Smooth muscle cell of bladder (primary cell): ENCODE measurements around the gene PASD1. TPM values are rescaled to one million over a fixed set of nuclear protein-coding genes. Genes with fewer than 3 reads are reported as not detected.

Experiments
- total RNA-seq: library from RNA; depleted of rRNA; stranded (reverse); fragments of >200 nt; gene quantifications from 2 replicates; pipeline ENCODE4 v1.2.3, GENCODE V29; 2014

The PASD1 gene, protein sequence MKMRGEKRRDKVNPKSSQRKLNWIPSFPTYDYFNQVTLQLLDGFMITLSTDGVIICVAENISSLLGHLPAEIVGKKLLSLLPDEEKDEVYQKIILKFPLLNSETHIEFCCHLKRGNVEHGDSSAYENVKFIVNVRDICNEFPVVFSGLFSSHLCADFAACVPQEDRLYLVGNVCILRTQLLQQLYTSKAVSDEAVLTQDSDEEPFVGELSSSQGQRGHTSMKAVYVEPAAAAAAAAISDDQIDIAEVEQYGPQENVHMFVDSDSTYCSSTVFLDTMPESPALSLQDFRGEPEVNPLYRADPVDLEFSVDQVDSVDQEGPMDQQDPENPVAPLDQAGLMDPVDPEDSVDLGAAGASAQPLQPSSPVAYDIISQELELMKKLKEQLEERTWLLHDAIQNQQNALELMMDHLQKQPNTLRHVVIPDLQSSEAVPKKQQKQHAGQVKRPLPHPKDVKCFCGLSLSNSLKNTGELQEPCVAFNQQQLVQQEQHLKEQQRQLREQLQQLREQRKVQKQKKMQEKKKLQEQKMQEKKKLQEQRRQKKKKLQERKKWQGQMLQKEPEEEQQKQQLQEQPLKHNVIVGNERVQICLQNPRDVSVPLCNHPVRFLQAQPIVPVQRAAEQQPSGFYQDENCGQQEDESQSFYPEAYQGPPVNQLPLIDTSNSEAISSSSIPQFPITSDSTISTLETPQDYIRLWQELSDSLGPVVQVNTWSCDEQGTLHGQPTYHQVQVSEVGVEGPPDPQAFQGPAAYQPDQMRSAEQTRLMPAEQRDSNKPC
- total RNA-seq = not detected in 2 replicates

DNA sequence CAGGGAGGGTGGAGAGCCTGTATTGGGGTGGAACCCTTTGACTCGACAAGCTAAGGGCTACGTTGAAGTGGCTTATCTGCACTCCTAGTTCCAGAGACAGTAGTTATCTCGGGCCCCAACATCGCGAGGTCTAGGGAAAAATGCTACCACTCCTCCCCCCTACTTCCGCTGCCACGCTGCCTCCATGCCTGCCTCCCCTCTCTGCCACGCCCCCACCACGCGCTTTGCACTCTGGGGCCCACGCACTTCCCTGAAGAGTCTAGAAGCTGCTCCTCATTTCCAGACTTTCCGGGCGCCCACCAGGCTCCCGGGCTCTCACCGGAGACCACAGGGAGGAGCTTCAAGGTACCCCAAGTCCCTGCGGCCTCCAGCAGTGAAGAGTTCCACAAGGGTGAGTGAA, at the start of gene PASD1:
Gene PASD1 (plus strand): TSS at position 227 of the 400 bp plus-strand sequence. CDS start 37,879 bp downstream, outside the sequence.

DNA sequence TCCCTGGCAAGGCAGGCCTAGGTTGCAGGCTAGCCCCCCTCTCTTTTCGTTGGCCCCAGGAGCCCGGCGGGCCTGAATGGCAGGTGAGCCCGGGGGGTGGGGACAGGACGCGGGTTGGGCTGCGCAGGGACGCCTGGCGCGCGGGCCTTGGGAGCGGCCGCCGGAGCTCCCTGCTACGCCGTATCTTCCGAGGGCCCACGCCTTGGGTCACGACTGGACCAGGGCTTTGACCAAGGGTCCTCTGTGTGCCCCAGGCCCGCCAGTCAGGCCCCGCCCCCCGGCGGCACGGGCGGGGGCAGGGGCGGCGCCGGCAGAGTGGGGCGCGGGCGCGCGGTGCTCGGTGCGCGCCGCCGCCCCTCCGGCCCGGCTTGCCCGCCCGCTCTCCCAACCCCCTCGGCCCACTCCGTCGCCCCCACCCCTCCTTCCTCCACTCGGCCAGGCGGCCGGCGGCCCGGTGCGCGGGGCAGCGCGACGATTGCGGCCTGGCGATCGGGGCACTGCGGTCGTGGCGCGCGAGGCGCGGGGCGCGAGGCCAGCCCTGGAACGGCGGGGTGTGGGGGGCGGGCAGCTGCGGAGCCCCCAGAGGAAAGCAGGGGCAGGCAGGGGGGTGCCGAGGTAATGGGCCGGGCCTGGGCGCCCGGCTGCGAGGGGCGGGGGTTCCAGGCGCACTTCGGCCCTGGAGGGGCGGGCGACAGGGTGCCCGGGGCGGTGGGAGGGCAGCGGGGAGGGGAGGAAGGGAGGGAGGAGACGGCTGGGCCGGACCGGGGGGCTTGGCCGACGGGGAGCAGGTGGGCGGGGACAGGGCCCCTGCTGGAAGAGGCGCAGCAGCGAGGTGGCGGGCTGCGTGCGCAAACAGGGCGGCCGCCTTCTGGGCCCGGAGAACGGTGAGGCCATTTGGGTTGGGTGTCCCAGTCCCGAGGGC, 131.4 kb downstream of the PASD1 start, which contains the start of gene PRRG3:
Gene PRRG3 (plus strand): TSS at position 798 of the 922 bp plus-strand sequence. CDS start 3,357 bp downstream, outside the sequence.

DNA sequence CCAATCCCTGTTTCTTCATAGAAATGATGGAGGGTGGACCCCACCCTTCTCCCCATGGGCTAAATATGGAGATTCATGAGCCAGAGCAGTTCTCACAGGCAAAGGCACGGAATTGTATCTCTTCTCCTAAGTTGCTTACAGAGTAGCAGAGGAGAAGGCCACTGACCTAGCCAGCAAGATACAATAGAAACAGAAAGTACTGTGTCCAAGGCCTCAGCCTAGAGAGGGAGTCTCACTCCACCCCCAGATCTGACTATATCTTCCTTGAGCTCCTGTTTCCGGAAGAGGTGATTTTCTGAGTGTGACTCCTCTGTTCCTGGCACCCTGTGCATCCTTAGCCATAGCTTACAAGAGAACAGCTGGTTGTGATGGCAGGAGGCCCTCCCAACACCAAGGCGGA, 152.3 kb downstream of the PASD1 start, which contains the start of gene FATE1:
Gene FATE1 (plus strand): TSS at position 284 of the 400 bp plus-strand sequence. CDS start 85 bp downstream, at position 369.

Other genes starting within 250 kb of the PASD1 start
- gene VMA21, start 166.5 kb upstream of the PASD1 start, total RNA-seq = 31.0 and 41.0 TPM in 2 replicates
- under 0.01 TPM in 1 of 2 replicates, not detected in the other for gene PRRG3, start 131.8 kb downstream of the PASD1 start, total RNA-seq
- 0.09 TPM in 1 of 2 replicates, not detected in the other for gene FATE1, start 152.4 kb downstream of the PASD1 start, total RNA-seq
- gene CNGA2, start 171.1 kb downstream of the PASD1 start, total RNA-seq = not detected in 2 replicates